GM23338 (cell line): ENCODE data around the gene CDC42EP5. TPM values are rescaled to one million over a fixed set of nuclear protein-coding genes. Genes with fewer than 3 reads are reported as not detected.

ENCODE experiments used
- ATAC-seq: fragments of 200-7000 bp; cut with Tn5 transposase; 3 replicates; pipeline ENCODE4 v1.9.1; 2020
- DNase-seq: peaks from one replicate; pipeline ENCODE4 v3.0.0-alpha.2; 2015; ENCODE audit warnings: low spot score
- H2AFZ ChIP-seq: fragments of 200-600 bp; sonication (generic); 2 replicates; pipeline ENCODE4 v1.8.0; 2016; ENCODE audit warnings: antibody characterized with exemption, mild to moderate bottlenecking, moderate library complexity
- H3F3A ChIP-seq: fragments of 200-600 bp; sonication (generic); replicated peaks from 2 replicates; pipeline ENCODE4 v1.8.0; 2017; ENCODE audit warnings: antibody characterized with exemption, mixed run types, low read depth
- H3K27ac ChIP-seq: fragments of 200-600 bp; sonication (generic); 2 replicates; pipeline ENCODE4 v1.6.1; 2016; ENCODE audit warnings: low read depth
- H3K27me3 ChIP-seq: fragments of 200-600 bp; sonication (generic); 2 replicates; pipeline ENCODE4 v1.8.0; 2016; ENCODE audit warnings: mild to moderate bottlenecking, mixed run types, moderate library complexity; ENCODE audit not compliant: insufficient read depth
- H3K36me3 ChIP-seq: fragments of 200-600 bp; sonication (generic); 2 replicates; pipeline ENCODE4 v1.8.0; 2016; ENCODE audit warnings: mild to moderate bottlenecking; ENCODE audit not compliant: insufficient read depth
- H3K4me1 ChIP-seq: fragments of 200-600 bp; sonication (generic); 2 replicates; pipeline ENCODE4 v1.8.0; 2016; ENCODE audit warnings: mild to moderate bottlenecking, moderate library complexity; ENCODE audit not compliant: insufficient read depth
- H3K4me2 ChIP-seq: fragments of 200-600 bp; sonication (generic); 2 replicates; pipeline ENCODE4 v1.7.1; 2017; ENCODE audit warnings: mixed run types
- H3K4me3 ChIP-seq: fragments of 200-600 bp; sonication (generic); 2 replicates; pipeline ENCODE4 v1.6.1; 2016; ENCODE audit warnings: mixed run types
- H3K79me2 ChIP-seq: fragments of 200-600 bp; sonication (generic); replicated peaks from 2 replicates; pipeline ENCODE4 v1.8.0; 2017; ENCODE audit warnings: mild to moderate bottlenecking; ENCODE audit not compliant: insufficient read depth
- H3K9me2 ChIP-seq: fragments of 200-600 bp; sonication (generic); 2 replicates; pipeline ENCODE4 v1.8.0; 2017; ENCODE audit not compliant: insufficient read depth
- H4K20me1 ChIP-seq: fragments of 200-600 bp; sonication (generic); replicated peaks from 2 replicates; pipeline ENCODE4 v1.8.0; 2017; ENCODE audit warnings: mild to moderate bottlenecking; ENCODE audit not compliant: insufficient read depth
- H3K27ac Mint-ChIP-seq: 2 replicates; pipeline ENCODE4 v1.8.0; 2020; ENCODE audit warnings: inconsistent platforms, mild to moderate bottlenecking, moderate library complexity, mixed read lengths
- H3K27me3 Mint-ChIP-seq: 3 replicates; pipeline ENCODE4 v1.8.0; 2022; ENCODE audit warnings: low read depth, mild to moderate bottlenecking, moderate library complexity, mixed read lengths, inconsistent platforms; ENCODE audit not compliant: insufficient read depth, poor library complexity
- H3K36me3 Mint-ChIP-seq: 3 replicates; pipeline ENCODE4 v1.8.0; 2021; ENCODE audit warnings: low read depth, mild to moderate bottlenecking, inconsistent platforms, moderate library complexity, mixed read lengths
- H3K4me1 Mint-ChIP-seq: 3 replicates; pipeline ENCODE4 v1.8.0; 2020; ENCODE audit warnings: mild to moderate bottlenecking, inconsistent platforms, mixed read lengths
- H3K4me3 Mint-ChIP-seq: 3 replicates; pipeline ENCODE4 v1.8.0; 2021; ENCODE audit warnings: moderate library complexity, mild to moderate bottlenecking, inconsistent platforms, mixed read lengths
- H3K9me3 Mint-ChIP-seq: 3 replicates; pipeline ENCODE4 v1.8.0; 2020; ENCODE audit warnings: moderate library complexity, mild to moderate bottlenecking, inconsistent platforms, mixed read lengths
- EZH2 ChIP-seq: fragments of 200-600 bp; sonication (generic); IDR thresholded peaks from one replicate; pipeline ENCODE4 v1.8.0; 2017; ENCODE audit warnings: antibody characterized with exemption, mild to moderate bottlenecking, low read depth; ENCODE audit not compliant: unreplicated experiment
- EZH2phosphoT487 ChIP-seq: fragments of 200-600 bp; sonication (generic); IDR thresholded peaks from one replicate; pipeline ENCODE4 v1.8.1; 2018; ENCODE audit warnings: antibody characterized with exemption; ENCODE audit not compliant: unreplicated experiment
- JUNB ChIP-seq: IDR thresholded peaks from one replicate; pipeline ENCODE4 v1.6.1; 2016; ENCODE audit warnings: antibody characterized with exemption; ENCODE audit not compliant: unreplicated experiment
- NANOG ChIP-seq: IDR thresholded peaks from 2 replicates; pipeline ENCODE4 v1.6.1; 2016; ENCODE audit warnings: antibody characterized with exemption, borderline replicate concordance
- POLR2AphosphoS5 ChIP-seq: IDR thresholded peaks from 2 replicates; pipeline ENCODE4 v1.6.1; 2016; ENCODE audit warnings: antibody characterized with exemption, low read depth
- STAT1 ChIP-seq: IDR thresholded peaks from one replicate; pipeline ENCODE4 v1.6.1; 2016; ENCODE audit warnings: antibody characterized with exemption; ENCODE audit not compliant: unreplicated experiment
- ZNF114 ChIP-seq: fragments of 250-450 bp; sonication (Bioruptor Pico); IDR thresholded peaks from 2 replicates; pipeline ENCODE4 v1.5.0; 2020; ENCODE audit warnings: mild to moderate bottlenecking, moderate library complexity
- ZNF331 ChIP-seq: fragments of 250-450 bp; sonication (Bioruptor Pico); IDR thresholded peaks from 2 replicates; pipeline ENCODE4 v1.5.0; 2020; ENCODE audit warnings: low read depth, mild to moderate bottlenecking, moderate library complexity
- polyA plus RNA-seq: library from polyadenylated mRNA; unstranded; fragments of >200 nt; fragmentation: Nextera tagmentation; extraction: Ambion mirVana; gene quantifications from 2 replicates; pipeline ENCODE4 v1.2.1, GENCODE V29; 2016
- total RNA-seq: library from RNA; depleted of rRNA; stranded (reverse); fragments of >200 nt; shearing (Covaris generic); gene quantifications from 2 replicates; pipeline ENCODE4 v1.2.3, GENCODE V29; 2014
- TF ChIP-seq, protein P1 (sequence below): fragments of 250-450 bp; sonication (Bioruptor Pico); IDR thresholded peaks from 2 replicates; pipeline ENCODE4 v1.5.0; 2020; ENCODE audit warnings: mild to moderate bottlenecking, moderate library complexity
- TF ChIP-seq, protein P2 (sequence below), 2 experiments: fragments of 200-600 bp in 1 of 2; sonication (generic) in 1 of 2; conservative IDR thresholded peaks; 2 replicates each; pipeline versions ENCODE4 v1.5.1 to v1.6.1; 2016 to 2017; ENCODE audit warnings: antibody characterized with exemption in 2 of 2, low read depth in 2 of 2, mild to moderate bottlenecking in 2 of 2, moderate library complexity in 1 of 2
- TF ChIP-seq, protein P3 (sequence below): IDR thresholded peaks from 2 replicates; pipeline ENCODE4 v1.6.1; 2016; ENCODE audit warnings: antibody characterized with exemption

The CDC42EP5 gene
- total and polyA plus RNA-seq, 2 experiments from 2014 or later: 1.4 to 3.4 TPM

DNA sequence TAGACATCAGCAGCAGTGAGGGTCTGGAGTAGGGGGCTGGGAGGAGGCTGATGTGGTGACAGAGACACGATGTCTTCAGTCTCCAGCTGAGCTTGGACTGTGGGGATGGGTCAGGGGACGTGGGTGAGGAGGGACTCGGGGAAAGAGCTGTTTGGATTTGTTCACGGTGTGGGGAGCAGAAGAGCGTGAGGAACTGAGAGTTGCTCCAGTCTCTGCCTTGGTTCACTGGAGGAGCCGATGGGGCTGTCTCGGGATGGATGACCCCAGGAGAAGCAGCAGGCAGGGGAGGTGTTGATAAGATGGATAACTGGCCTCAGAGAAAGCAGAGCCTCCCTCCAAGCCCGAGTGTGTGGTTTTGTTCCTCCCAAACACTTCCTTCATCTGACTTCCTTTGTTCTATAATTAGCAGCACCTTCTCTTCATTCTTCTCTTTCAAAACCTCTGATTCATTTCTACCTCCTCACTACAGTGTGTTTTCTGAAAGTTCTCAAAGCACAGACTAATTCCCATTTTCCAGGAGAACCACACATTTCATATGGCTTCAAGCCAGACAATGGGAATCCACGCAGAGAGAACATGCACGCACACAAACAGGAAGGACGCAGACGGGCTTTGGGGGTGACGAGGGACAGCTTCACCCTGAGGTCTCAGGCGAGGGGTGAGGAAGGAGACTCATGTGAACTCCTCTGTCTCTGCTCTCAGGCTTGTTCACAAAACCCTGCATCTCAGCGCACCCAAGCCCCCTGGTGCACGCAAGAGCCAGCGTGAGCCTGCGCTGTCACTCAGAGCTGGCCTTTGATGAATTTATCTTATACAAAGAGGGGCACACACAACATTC, 48.1 kb upstream of the CDC42EP5 start:
- no peak overlapping the region for H3K4me3 ChIP-seq
- H3K9me2 ChIP-seq: no peaks in the 10 kb centered on the region; the same call in 1 of the 2 replicates
- Mint-ChIP-seq H3K27ac (no peak overlapping the region), H3K36me3 (peaks cover 50% of the 10 kb centered on the region), H3K4me3 (no peak overlapping the region; the same call in 2 of the 3 replicates), H3K27me3 (peaks cover 8% of the 10 kb centered on the region), H3K9me3 (peaks cover 97% of the 10 kb centered on the region), H3K4me1 (no peaks in the 10 kb centered on the region)
- H3K27ac ChIP-seq: no peak overlapping the region
- no peak overlapping the region for H3K4me2 ChIP-seq
- ATAC-seq (no peak), DNase-seq (no peak)
- no peaks in the 10 kb centered on the region for H3K4me1 ChIP-seq
- H4K20me1 ChIP-seq: no peaks in the 10 kb centered on the region
- H3K79me2 ChIP-seq: no peaks in the 10 kb centered on the region
- no peak for TF ChIP-seq EZH2
- TF ChIP-seq JUNB: no peak
- TF ChIP-seq, protein P1, sequence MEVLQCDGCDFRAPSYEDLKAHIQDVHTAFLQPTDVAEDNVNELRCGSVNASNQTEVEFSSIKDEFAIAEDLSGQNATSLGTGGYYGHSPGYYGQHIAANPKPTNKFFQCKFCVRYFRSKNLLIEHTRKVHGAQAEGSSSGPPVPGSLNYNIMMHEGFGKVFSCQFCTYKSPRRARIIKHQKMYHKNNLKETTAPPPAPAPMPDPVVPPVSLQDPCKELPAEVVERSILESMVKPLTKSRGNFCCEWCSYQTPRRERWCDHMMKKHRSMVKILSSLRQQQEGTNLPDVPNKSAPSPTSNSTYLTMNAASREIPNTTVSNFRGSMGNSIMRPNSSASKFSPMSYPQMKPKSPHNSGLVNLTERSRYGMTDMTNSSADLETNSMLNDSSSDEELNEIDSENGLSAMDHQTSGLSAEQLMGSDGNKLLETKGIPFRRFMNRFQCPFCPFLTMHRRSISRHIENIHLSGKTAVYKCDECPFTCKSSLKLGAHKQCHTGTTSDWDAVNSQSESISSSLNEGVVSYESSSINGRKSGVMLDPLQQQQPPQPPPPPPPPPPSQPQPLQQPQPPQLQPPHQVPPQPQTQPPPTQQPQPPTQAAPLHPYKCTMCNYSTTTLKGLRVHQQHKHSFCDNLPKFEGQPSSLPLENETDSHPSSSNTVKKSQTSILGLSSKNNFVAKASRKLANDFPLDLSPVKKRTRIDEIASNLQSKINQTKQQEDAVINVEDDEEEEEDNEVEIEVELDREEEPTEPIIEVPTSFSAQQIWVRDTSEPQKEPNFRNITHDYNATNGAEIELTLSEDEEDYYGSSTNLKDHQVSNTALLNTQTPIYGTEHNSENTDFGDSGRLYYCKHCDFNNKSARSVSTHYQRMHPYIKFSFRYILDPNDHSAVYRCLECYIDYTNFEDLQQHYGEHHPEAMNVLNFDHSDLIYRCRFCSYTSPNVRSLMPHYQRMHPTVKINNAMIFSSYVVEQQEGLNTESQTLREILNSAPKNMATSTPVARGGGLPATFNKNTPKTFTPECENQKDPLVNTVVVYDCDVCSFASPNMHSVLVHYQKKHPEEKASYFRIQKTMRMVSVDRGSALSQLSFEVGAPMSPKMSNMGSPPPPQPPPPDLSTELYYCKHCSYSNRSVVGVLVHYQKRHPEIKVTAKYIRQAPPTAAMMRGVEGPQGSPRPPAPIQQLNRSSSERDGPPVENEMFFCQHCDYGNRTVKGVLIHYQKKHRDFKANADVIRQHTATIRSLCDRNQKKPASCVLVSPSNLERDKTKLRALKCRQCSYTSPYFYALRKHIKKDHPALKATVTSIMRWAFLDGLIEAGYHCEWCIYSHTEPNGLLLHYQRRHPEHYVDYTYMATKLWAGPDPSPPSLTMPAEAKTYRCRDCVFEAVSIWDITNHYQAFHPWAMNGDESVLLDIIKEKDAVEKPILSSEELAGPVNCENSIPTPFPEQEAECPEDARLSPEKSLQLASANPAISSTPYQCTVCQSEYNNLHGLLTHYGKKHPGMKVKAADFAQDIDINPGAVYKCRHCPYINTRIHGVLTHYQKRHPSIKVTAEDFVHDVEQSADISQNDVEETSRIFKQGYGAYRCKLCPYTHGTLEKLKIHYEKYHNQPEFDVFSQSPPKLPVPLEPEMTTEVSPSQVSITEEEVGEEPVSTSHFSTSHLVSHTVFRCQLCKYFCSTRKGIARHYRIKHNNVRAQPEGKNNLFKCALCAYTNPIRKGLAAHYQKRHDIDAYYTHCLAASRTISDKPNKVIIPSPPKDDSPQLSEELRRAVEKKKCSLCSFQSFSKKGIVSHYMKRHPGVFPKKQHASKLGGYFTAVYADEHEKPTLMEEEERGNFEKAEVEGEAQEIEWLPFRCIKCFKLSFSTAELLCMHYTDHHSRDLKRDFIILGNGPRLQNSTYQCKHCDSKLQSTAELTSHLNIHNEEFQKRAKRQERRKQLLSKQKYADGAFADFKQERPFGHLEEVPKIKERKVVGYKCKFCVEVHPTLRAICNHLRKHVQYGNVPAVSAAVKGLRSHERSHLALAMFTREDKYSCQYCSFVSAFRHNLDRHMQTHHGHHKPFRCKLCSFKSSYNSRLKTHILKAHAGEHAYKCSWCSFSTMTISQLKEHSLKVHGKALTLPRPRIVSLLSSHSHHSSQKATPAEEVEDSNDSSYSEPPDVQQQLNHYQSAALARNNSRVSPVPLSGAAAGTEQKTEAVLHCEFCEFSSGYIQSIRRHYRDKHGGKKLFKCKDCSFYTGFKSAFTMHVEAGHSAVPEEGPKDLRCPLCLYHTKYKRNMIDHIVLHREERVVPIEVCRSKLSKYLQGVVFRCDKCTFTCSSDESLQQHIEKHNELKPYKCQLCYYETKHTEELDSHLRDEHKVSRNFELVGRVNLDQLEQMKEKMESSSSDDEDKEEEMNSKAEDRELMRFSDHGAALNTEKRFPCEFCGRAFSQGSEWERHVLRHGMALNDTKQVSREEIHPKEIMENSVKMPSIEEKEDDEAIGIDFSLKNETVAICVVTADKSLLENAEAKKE (CRISPR knock-in tag): no peak
- TF ChIP-seq STAT1: no peak
- no peak for TF ChIP-seq NANOG
- no peak for TF ChIP-seq EZH2phosphoT487
- TF ChIP-seq, protein P2, sequence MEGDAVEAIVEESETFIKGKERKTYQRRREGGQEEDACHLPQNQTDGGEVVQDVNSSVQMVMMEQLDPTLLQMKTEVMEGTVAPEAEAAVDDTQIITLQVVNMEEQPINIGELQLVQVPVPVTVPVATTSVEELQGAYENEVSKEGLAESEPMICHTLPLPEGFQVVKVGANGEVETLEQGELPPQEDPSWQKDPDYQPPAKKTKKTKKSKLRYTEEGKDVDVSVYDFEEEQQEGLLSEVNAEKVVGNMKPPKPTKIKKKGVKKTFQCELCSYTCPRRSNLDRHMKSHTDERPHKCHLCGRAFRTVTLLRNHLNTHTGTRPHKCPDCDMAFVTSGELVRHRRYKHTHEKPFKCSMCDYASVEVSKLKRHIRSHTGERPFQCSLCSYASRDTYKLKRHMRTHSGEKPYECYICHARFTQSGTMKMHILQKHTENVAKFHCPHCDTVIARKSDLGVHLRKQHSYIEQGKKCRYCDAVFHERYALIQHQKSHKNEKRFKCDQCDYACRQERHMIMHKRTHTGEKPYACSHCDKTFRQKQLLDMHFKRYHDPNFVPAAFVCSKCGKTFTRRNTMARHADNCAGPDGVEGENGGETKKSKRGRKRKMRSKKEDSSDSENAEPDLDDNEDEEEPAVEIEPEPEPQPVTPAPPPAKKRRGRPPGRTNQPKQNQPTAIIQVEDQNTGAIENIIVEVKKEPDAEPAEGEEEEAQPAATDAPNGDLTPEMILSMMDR (conservative IDR thresholded peaks at IDR 0.05; ENCODE audit: low read depth in 2 of 2): no peak
- TF ChIP-seq POLR2AphosphoS5: no peak
- no peak for TF ChIP-seq ZNF114 (CRISPR knock-in tag)
- TF ChIP-seq, protein P3, sequence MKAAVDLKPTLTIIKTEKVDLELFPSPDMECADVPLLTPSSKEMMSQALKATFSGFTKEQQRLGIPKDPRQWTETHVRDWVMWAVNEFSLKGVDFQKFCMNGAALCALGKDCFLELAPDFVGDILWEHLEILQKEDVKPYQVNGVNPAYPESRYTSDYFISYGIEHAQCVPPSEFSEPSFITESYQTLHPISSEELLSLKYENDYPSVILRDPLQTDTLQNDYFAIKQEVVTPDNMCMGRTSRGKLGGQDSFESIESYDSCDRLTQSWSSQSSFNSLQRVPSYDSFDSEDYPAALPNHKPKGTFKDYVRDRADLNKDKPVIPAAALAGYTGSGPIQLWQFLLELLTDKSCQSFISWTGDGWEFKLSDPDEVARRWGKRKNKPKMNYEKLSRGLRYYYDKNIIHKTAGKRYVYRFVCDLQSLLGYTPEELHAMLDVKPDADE: no peak
- no peak for TF ChIP-seq ZNF331 (CRISPR knock-in tag)
- H3K36me3 ChIP-seq: peaks cover 3% of the 10 kb centered on the region; the same call in 1 of the 2 replicates
- H2AFZ ChIP-seq: no peak overlapping the region
- H3K27me3 ChIP-seq: no peaks in the 10 kb centered on the region
- no peaks in the 10 kb centered on the region for H3F3A ChIP-seq
